SIG-M5 treated with dmso at 0.1 percent for 504 hours (cell line): Measurements from ENCODE around the gene ANAPC16.
"Not testable (repeated sequence)": the region's sequence is repeated elsewhere in the genome, so short reads cannot be mapped to it uniquely, and the experiment has no call there.

Experiments
- DNase-seq: peaks from one replicate; lab custom pipeline; 2025; ENCODE audit not compliant: unreplicated experiment; lab: John Stamatoyannopoulos, UW

Gene ANAPC16

GRCh38 chr10:72277340-72277995, 61.7 kb downstream of the ANAPC16 start:
- DNase-seq, result no peak

- DNase-seq, result no peak
Observed at GRCh38 chr10:72277996-72278667, 62.3 kb downstream of the ANAPC16 start.

DNA sequence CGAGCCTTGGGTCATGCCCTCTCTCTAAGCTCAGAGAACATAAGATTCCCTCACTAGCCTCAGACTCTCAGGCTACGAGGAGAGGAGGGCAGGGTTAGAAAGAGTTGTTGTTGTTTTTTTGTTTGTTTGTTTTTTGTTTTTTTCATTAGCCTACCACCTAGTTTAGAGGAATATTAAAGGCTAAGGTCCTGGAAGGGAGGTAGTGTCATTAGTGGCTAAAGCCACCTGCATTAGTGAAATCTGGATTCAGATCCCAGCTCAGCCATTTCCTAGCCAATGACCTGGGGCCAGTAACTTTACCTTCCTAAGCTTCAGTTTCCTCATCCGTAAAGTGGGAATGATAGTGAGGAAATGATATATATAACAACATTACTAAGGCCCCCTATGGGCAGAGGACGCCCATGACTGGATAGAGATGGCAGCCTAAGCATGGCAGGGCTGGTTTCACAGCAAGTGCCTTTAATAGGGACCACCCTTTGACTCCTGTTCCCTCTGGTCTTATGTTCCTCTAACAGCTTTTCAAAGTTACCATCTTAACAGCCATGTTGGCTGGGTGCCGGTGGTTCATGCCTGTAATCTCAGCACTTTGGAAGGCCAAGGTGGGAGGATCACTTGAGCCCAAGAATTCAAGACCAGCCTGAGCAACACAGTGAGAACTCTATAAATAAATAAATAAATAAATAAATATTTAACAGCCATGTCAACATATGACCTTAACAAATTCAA, 63.0 kb downstream of the ANAPC16 start:
- DNase-seq, result no peak

- not testable (repeated sequence) for DNase-seq
Observed at GRCh38 chr10:72279587-72279986, 63.8 kb downstream of the ANAPC16 start.

GRCh38 chr10:72283131-72283530, 67.3 kb downstream of the ANAPC16 start:
- no peak for DNase-seq
